Effector memory CD4-positive, alpha-beta T cell (primary cell): ENCODE data around the gene ELN.

Source experiments
- DNase-seq, 3 donors: peaks; one replicate each; pipeline ENCODE4 v3.0.0-alpha.2; 2020
- H3K27ac ChIP-seq: 2 replicates; pipeline ENCODE4 v1.7.0; 2013; ENCODE audit warnings: mild to moderate bottlenecking, low read length, moderate library complexity; ENCODE audit not compliant: insufficient read depth, poor library complexity, severe bottlenecking
- H3K27me3 ChIP-seq: replicated peaks from 2 replicates; pipeline ENCODE4 v1.7.0; 2013; ENCODE audit warnings: mild to moderate bottlenecking, low read length; ENCODE audit not compliant: insufficient read depth, control insufficient read depth, poor library complexity, severe bottlenecking
- H3K36me3 ChIP-seq: 2 replicates; pipeline ENCODE4 v1.7.0; 2013; ENCODE audit warnings: mild to moderate bottlenecking, low read length, moderate library complexity; ENCODE audit not compliant: control insufficient read depth, insufficient read depth
- H3K4me1 ChIP-seq: 2 replicates; pipeline ENCODE4 v1.7.0; 2013; ENCODE audit warnings: low read length, mild to moderate bottlenecking; ENCODE audit not compliant: control insufficient read depth, insufficient read depth, poor library complexity, severe bottlenecking
- H3K4me3 ChIP-seq: 2 replicates; pipeline ENCODE4 v1.7.0; 2013; ENCODE audit warnings: low read length, low read depth, mild to moderate bottlenecking; ENCODE audit not compliant: insufficient read depth, poor library complexity, severe bottlenecking
- H3K9me3 ChIP-seq: 2 replicates; pipeline ENCODE4 v1.7.0; 2013; ENCODE audit warnings: mild to moderate bottlenecking, low read length, moderate library complexity; ENCODE audit not compliant: control insufficient read depth

The ELN gene

GRCh38 chr7:74051629-74052410, 23.8 kb downstream of the ELN start:
- no peaks in the 10 kb centered on the region for H3K4me1 ChIP-seq
- no peaks in the 10 kb centered on the region for H3K36me3 ChIP-seq
- H3K27ac ChIP-seq = no peak overlapping the region
- DNase-seq = no peak
- H3K4me3 ChIP-seq = no peak overlapping the region
- no peaks in the 10 kb centered on the region for H3K9me3 ChIP-seq
- no peaks in the 10 kb centered on the region for H3K27me3 ChIP-seq

- no peaks in the 10 kb centered on the region for H3K36me3 ChIP-seq
Measured at GRCh38 chr7:74052628-74053027, 24.7 kb downstream of the ELN start.

GRCh38 chr7:74053589-74054186, 25.7 kb downstream of the ELN start:
- H3K9me3 ChIP-seq = no peaks in the 10 kb centered on the region
- H3K27ac ChIP-seq = no peak overlapping the region
- H3K4me3 ChIP-seq = no peak overlapping the region
- no peaks in the 10 kb centered on the region for H3K27me3 ChIP-seq
- H3K4me1 ChIP-seq = no peaks in the 10 kb centered on the region
- DNase-seq = no peak
- H3K36me3 ChIP-seq = no peaks in the 10 kb centered on the region

More at GRCh38 chr7:74052628-74053027, 24.7 kb downstream of the ELN start:
- no peak overlapping the region for H3K4me3 ChIP-seq
- no peaks in the 10 kb centered on the region for H3K9me3 ChIP-seq
- no peak overlapping the region for H3K27ac ChIP-seq
- DNase-seq = no peak
- H3K27me3 ChIP-seq = no peaks in the 10 kb centered on the region
- no peaks in the 10 kb centered on the region for H3K4me1 ChIP-seq

GRCh38 chr7:74056096-74056915, 28.3 kb downstream of the ELN start:
- Histone ChIP-seq H3K4me3 (no peak overlapping the region), H3K9me3 (no peaks in the 10 kb centered on the region), H3K36me3 (no peaks in the 10 kb centered on the region), H3K27me3 (no peaks in the 10 kb centered on the region), H3K27ac (no peak overlapping the region), H3K4me1 (no peaks in the 10 kb centered on the region)
- DNase-seq = no peak

GRCh38 chr7:74057216-74057925, 29.4 kb downstream of the ELN start:
- no peaks in the 10 kb centered on the region for H3K27me3 ChIP-seq
- H3K9me3 ChIP-seq = no peaks in the 10 kb centered on the region
- no peaks in the 10 kb centered on the region for H3K4me1 ChIP-seq
- DNase-seq = no peak
- H3K4me3 ChIP-seq = no peak overlapping the region
- H3K36me3 ChIP-seq = no peaks in the 10 kb centered on the region
- no peak overlapping the region for H3K27ac ChIP-seq

- no peaks in the 10 kb centered on the region for H3K27me3 ChIP-seq
- DNase-seq = no peak
- H3K9me3 ChIP-seq = no peaks in the 10 kb centered on the region
- no peak overlapping the region for H3K4me3 ChIP-seq
- H3K36me3 ChIP-seq = no peaks in the 10 kb centered on the region
- no peaks in the 10 kb centered on the region for H3K4me1 ChIP-seq
- no peak overlapping the region for H3K27ac ChIP-seq
Measured at GRCh38 chr7:74057987-74058386, 30.0 kb downstream of the ELN start.

- Histone ChIP-seq H3K4me1 (no peaks in the 10 kb centered on the region), H3K9me3 (no peaks in the 10 kb centered on the region), H3K27me3 (no peaks in the 10 kb centered on the region), H3K36me3 (no peaks in the 10 kb centered on the region), H3K4me3 (no peak overlapping the region), H3K27ac (no peak overlapping the region)
- DNase-seq = no peak
Measured at GRCh38 chr7:74058486-74058885, 30.5 kb downstream of the ELN start.

GRCh38 chr7:74059037-74059436, 31.1 kb downstream of the ELN start:
- H3K36me3 ChIP-seq = no peaks in the 10 kb centered on the region
- H3K27me3 ChIP-seq = no peaks in the 10 kb centered on the region
- H3K4me3 ChIP-seq = no peak overlapping the region
- H3K4me1 ChIP-seq = no peaks in the 10 kb centered on the region
- H3K27ac ChIP-seq = no peak overlapping the region
- no peaks in the 10 kb centered on the region for H3K9me3 ChIP-seq
- no peak for DNase-seq

GRCh38 chr7:74059681-74060588, 32.0 kb downstream of the ELN start:
- Histone ChIP-seq H3K4me1 (no peaks in the 10 kb centered on the region), H3K36me3 (no peaks in the 10 kb centered on the region), H3K4me3 (no peak overlapping the region), H3K27me3 (no peaks in the 10 kb centered on the region), H3K27ac (no peak overlapping the region), H3K9me3 (no peaks in the 10 kb centered on the region)
- no peak for DNase-seq
